Measurements from ENCODE around the gene PPP4R3C. TPM values are rescaled to one million over a fixed set of nuclear protein-coding genes. Genes with fewer than 3 reads are reported as not detected.

PPP4R3C gene
- total and polyA plus RNA-seq, 2 donors (not counting 3 experiments of a cell fraction or from before 2014, with no cell fraction given) = not detected

GRCh38 chrX:27445438-27445837 lies 17.7 kb downstream of the PPP4R3C start:
- H3K27ac ChIP-seq (ENCODE audit: insufficient read depth, low read depth, low read length) = no peak overlapping the region
- no TSS peak for BruUV-seq (replicated peaks)
- POLR2A ChIA-PET = no interaction called here
- no peak overlapping the region for H3K4me2 ChIP-seq (ENCODE audit: insufficient read depth, low read length)
- H3K36me3 ChIP-seq (ENCODE audit: control insufficient read depth in 2 of 2, extremely low read depth in 1 of 2, insufficient read depth in 2 of 2, low read length in 2 of 2) = no peaks in the 10 kb centered on the region
- H3K27me3 ChIP-seq (ENCODE audit: control insufficient read depth in 2 of 2, insufficient read depth in 2 of 2, low read length in 2 of 2) = no peaks in the 10 kb centered on the region
- H3K4me1 ChIP-seq (ENCODE audit: control insufficient read depth, extremely low read depth, insufficient read depth, low read length) = no peaks in the 10 kb centered on the region
- no peak overlapping the region for H2AFZ ChIP-seq (ENCODE audit: low read depth, low read length)
- H4K20me1 ChIP-seq (replicated peaks; ENCODE audit: control insufficient read depth, extremely low read depth, insufficient read depth, low read length) = no peaks in the 10 kb centered on the region
- H3K9ac ChIP-seq (replicated peaks; ENCODE audit: extremely low read depth, insufficient read depth, low read length) = no peak overlapping the region
- no peaks in the 10 kb centered on the region for H3K9me3 ChIP-seq (replicated peaks; ENCODE audit: control insufficient read depth, insufficient read depth, low read length)
- no peaks in the 10 kb centered on the region for H3K79me2 ChIP-seq (ENCODE audit: control insufficient read depth, insufficient read depth, low read length)
- no peaks in the 10 kb centered on the region for H3K9me1 ChIP-seq (replicated peaks; ENCODE audit: control insufficient read depth, extremely low read depth, insufficient read depth, low read length)
- H3K4me3 ChIP-seq (replicated peaks in 1 of 3; ENCODE audit: insufficient read depth in 1 of 3, low read depth in 1 of 3, low read length in 3 of 3) = no peak overlapping the region
- dilution Hi-C loops (cut with MboI; ENCODE audit: extremely low pct_ligation_motif_present, low sequenced_read_pairs) (no loop called here), intact Hi-C loops (cut with micrococcal nuclease) (no loop called here)
- FAIRE-seq (no peak), DNase-seq (ENCODE audit: low read depth, low spot score) (no peak)
- no peak for TF ChIP-seq MAX (IDR thresholded peaks at IDR 0.05; ENCODE audit: insufficient read depth, insufficient read length)
- TF ChIP-seq CTCF (IDR thresholded peaks at IDR 0.05; ENCODE audit: extremely low read depth in 1 of 2, insufficient read depth in 1 of 2, low read depth in 1 of 2, low read length in 2 of 2) = no peak
- no peak for TF ChIP-seq MYC (IDR thresholded peaks at IDR 0.05; ENCODE audit: low read depth, low read length)
- TF ChIP-seq POLR2AphosphoS5 (IDR thresholded peaks at IDR 0.05; ENCODE audit: insufficient read depth, low read depth, low read length) = no peak
- no peak for TF ChIP-seq GATA2 (IDR thresholded peaks at IDR 0.05; ENCODE audit: insufficient read depth, insufficient read length, low read depth, low read length)
- no peak for TF ChIP-seq EZH2 (IDR thresholded peaks at IDR 0.05; ENCODE audit: borderline replicate concordance, low read depth, low read length, severe bottlenecking)
- no peak for TF ChIP-seq FOS (IDR thresholded peaks at IDR 0.05; ENCODE audit: borderline replicate concordance, insufficient read depth, low read length)
- no peak for TF ChIP-seq JUN (IDR thresholded peaks at IDR 0.05; ENCODE audit: borderline replicate concordance, insufficient read depth, insufficient read length, low read depth)
- no peak for TF ChIP-seq POLR2A (IDR thresholded peaks at IDR 0.05; ENCODE audit: low read depth, low read length)
- CTCF ChIA-PET = no interaction called here
